CD8-positive, alpha-beta memory T cell (primary cell): Measurements from ENCODE around the gene HP. TPM values are rescaled to one million over a fixed set of nuclear protein-coding genes. Genes with fewer than 3 reads are reported as not detected.
A peak's percentile ranks its signal among the peaks of the same experiment; 100 is the strongest.
"Not testable (repeated sequence)": the region's sequence is repeated elsewhere in the genome, so short reads cannot be mapped to it uniquely, and the experiment has no call there.

Experiments used
- CTCF ChIA-PET: fragments of 350-600 bp; sonication (Branson Sonifier 250); formaldehyde crosslinking; loops from one replicate; lab custom pipeline; 2021; ENCODE audit warnings: antibody characterized with exemption; lab: Charles Lee
- POLR2A ChIA-PET: fragments of 350-600 bp; sonication (Branson Sonifier 250); formaldehyde crosslinking; loops from one replicate; lab custom pipeline; 2021; ENCODE audit warnings: antibody characterized with exemption; lab: Charles Lee
- DNase-seq, 5 donors: peaks; one replicate each; pipeline versions ENCODE4 v3.0.0 to v3.0.0-alpha.2; 2020 to 2022; ENCODE audit warnings: mixed read lengths in 1 of 5
- H3K27ac ChIP-seq: one replicate; pipeline ENCODE4 v1.7.0; 2013; ENCODE audit warnings: low read depth, mild to moderate bottlenecking, low read length, moderate library complexity
- H3K27me3 ChIP-seq: 2 replicates; pipeline ENCODE4 v1.7.0; 2013; ENCODE audit warnings: low read length, mild to moderate bottlenecking; ENCODE audit not compliant: insufficient read depth, poor library complexity, severe bottlenecking
- H3K36me3 ChIP-seq: 2 replicates; pipeline ENCODE4 v1.7.0; 2013; ENCODE audit warnings: mild to moderate bottlenecking, low read length, moderate library complexity; ENCODE audit not compliant: insufficient read depth
- H3K4me1 ChIP-seq: 2 replicates; pipeline ENCODE4 v1.7.0; 2013; ENCODE audit warnings: mild to moderate bottlenecking, low read length, moderate library complexity; ENCODE audit not compliant: insufficient read depth
- H3K4me3 ChIP-seq: 2 replicates; pipeline ENCODE4 v1.7.0; 2013; ENCODE audit warnings: mild to moderate bottlenecking, low read length
- H3K9me3 ChIP-seq: 2 replicates; pipeline ENCODE4 v1.7.0; 2013; ENCODE audit warnings: mild to moderate bottlenecking, low read length
- H3K27ac Mint-ChIP-seq, 8 donors: one replicate each; pipeline ENCODE4 v1.8.0; 2020 to 2021; ENCODE audit warnings: mixed read lengths in 8 of 8, mild to moderate bottlenecking in 6 of 8, inconsistent platforms in 3 of 8, moderate library complexity in 3 of 8
- H3K27me3 Mint-ChIP-seq, 2 donors: one replicate each; pipeline ENCODE4 v1.8.0; 2020 to 2021; ENCODE audit warnings: mixed read lengths in 2 of 2, mild to moderate bottlenecking in 1 of 2, moderate library complexity in 1 of 2
- H3K36me3 Mint-ChIP-seq, 3 donors: one replicate each; pipeline ENCODE4 v1.8.0; 2020 to 2021; ENCODE audit warnings: mixed read lengths in 3 of 3, inconsistent platforms in 1 of 3, mild to moderate bottlenecking in 1 of 3
- H3K4me1 Mint-ChIP-seq, 3 donors: one replicate each; pipeline ENCODE4 v1.8.0; 2020 to 2021; ENCODE audit warnings: mixed read lengths in 3 of 3, inconsistent platforms in 1 of 3, mild to moderate bottlenecking in 1 of 3
- H3K4me3 Mint-ChIP-seq, 7 donors: one replicate each; pipeline ENCODE4 v1.8.0; 2020 to 2021; ENCODE audit warnings: mixed read lengths in 7 of 7, mild to moderate bottlenecking in 6 of 7, moderate library complexity in 4 of 7, inconsistent platforms in 2 of 7
- H3K9me3 Mint-ChIP-seq, 5 donors: one replicate each; pipeline ENCODE4 v1.8.0; 2020 to 2022; ENCODE audit warnings: mixed read lengths in 5 of 5, mild to moderate bottlenecking in 3 of 5, moderate library complexity in 2 of 5, inconsistent platforms in 1 of 5
- polyA plus RNA-seq: library from polyadenylated mRNA; unstranded; fragments of 300-500 nt; fragmentation: Illumina TruSeq; gene quantifications from one replicate; pipeline ENCODE4 v1.2.3, GENCODE V29; 2021
- total RNA-seq, 2 experiments: library from RNA; stranded (reverse); gene quantifications; one replicate each; pipeline ENCODE4 v1.2.3, GENCODE V29; 2021

Gene HP
- total and polyA plus RNA-seq, 3 experiments from 2014 or later = not detected

GRCh38 chr16:72044825-72045359 is 9.4 kb upstream of the HP start:
- H3K27ac Mint-ChIP-seq = no peak overlapping the region
- no peak overlapping the region for H3K4me3 Mint-ChIP-seq
- H3K36me3 Mint-ChIP-seq = peaks cover 10 to 29% (median 25%) of the 10 kb centered on the region in 3 donors
- Histone ChIP-seq H3K36me3 (no peaks in the 10 kb centered on the region), H3K4me3 (no peak overlapping the region), H3K27me3 (no peaks in the 10 kb centered on the region), H3K27ac (no peak overlapping the region), H3K4me1 (no peaks in the 10 kb centered on the region), H3K9me3 (no peaks in the 10 kb centered on the region)
- peaks cover 8 to 14% (median 14%) of the 10 kb centered on the region in 5 donors for H3K9me3 Mint-ChIP-seq
- ChIA-PET POLR2A (no interaction called here), CTCF (no interaction called here)
- H3K4me1 Mint-ChIP-seq = no peaks in the 10 kb centered on the region
- H3K27me3 Mint-ChIP-seq = no peaks in the 10 kb centered on the region
- DNase-seq = no peak

GRCh38 chr16:72049110-72049509 is 5.2 kb upstream of the HP start:
- Mint-ChIP-seq H3K4me1 (no peaks in the 10 kb centered on the region), H3K27ac (no peak overlapping the region), H3K4me3 (no peak overlapping the region), H3K27me3 (no peaks in the 10 kb centered on the region), H3K36me3 (peaks cover 0 to 16% (median under 1%) of the 10 kb centered on the region in 3 donors), H3K9me3 (peaks cover 8 to 25% (median 19%) of the 10 kb centered on the region in 5 donors)
- Histone ChIP-seq H3K9me3 (no peaks in the 10 kb centered on the region), H3K36me3 (no peaks in the 10 kb centered on the region), H3K27me3 (no peaks in the 10 kb centered on the region), H3K4me3 (no peak overlapping the region), H3K4me1 (no peaks in the 10 kb centered on the region), H3K27ac (no peak overlapping the region)
- no peak for DNase-seq
- ChIA-PET CTCF (no interaction called here), POLR2A (no interaction called here)

- Histone ChIP-seq H3K4me1 (no peaks in the 10 kb centered on the region), H3K27ac (no peak overlapping the region), H3K27me3 (no peaks in the 10 kb centered on the region), H3K36me3 (no peaks in the 10 kb centered on the region), H3K4me3 (no peak overlapping the region), H3K9me3 (no peaks in the 10 kb centered on the region)
- H3K4me1 Mint-ChIP-seq = no peaks in the 10 kb centered on the region
- H3K27ac Mint-ChIP-seq = no peak overlapping the region
- peaks cover 0 to 16% (median 0%) of the 10 kb centered on the region in 3 donors for H3K36me3 Mint-ChIP-seq
- POLR2A ChIA-PET = no interaction called here
- DNase-seq = no peak
- peaks cover 8 to 25% (median 19%) of the 10 kb centered on the region in 5 donors for H3K9me3 Mint-ChIP-seq
- CTCF ChIA-PET = no interaction called here
- H3K4me3 Mint-ChIP-seq = no peak overlapping the region
- no peaks in the 10 kb centered on the region for H3K27me3 Mint-ChIP-seq
These were observed 3.4 kb upstream of the HP start for GRCh38 chr16:72050769-72051464.

- no peaks in the 10 kb centered on the region for H3K27me3 ChIP-seq
- Mint-ChIP-seq H3K9me3 (peaks cover 8 to 25% (median 19%) of the 10 kb centered on the region in 5 donors), H3K27me3 (no peaks in the 10 kb centered on the region), H3K27ac (no peak overlapping the region), H3K36me3 (peaks cover 0 to 16% (median 0%) of the 10 kb centered on the region in 3 donors), H3K4me3 (no peak overlapping the region), H3K4me1 (no peaks in the 10 kb centered on the region)
- CTCF ChIA-PET = no interaction called here
- H3K4me1 ChIP-seq = no peaks in the 10 kb centered on the region
- H3K36me3 ChIP-seq = no peaks in the 10 kb centered on the region
- no peak overlapping the region for H3K27ac ChIP-seq
- POLR2A ChIA-PET = no interaction called here
- no peak overlapping the region for H3K4me3 ChIP-seq
- H3K9me3 ChIP-seq = no peaks in the 10 kb centered on the region
- no peak for DNase-seq
These were observed 2.5 kb upstream of the HP start for GRCh38 chr16:72051818-72052217.

GRCh38 chr16:72055911-72056310 is 1.6 kb downstream of the HP start:
- Histone ChIP-seq H3K4me3 (no peak overlapping the region), H3K27me3 (no peaks in the 10 kb centered on the region), H3K9me3 (no peaks in the 10 kb centered on the region), H3K36me3 (no peaks in the 10 kb centered on the region), H3K27ac (no peak overlapping the region), H3K4me1 (no peaks in the 10 kb centered on the region)
- H3K27ac Mint-ChIP-seq = peak overlapping the region in 1 of 8 donors; percentile 26
- no peaks in the 10 kb centered on the region for H3K4me1 Mint-ChIP-seq
- no peak overlapping the region for H3K4me3 Mint-ChIP-seq
- no peaks in the 10 kb centered on the region for H3K36me3 Mint-ChIP-seq
- H3K27me3 Mint-ChIP-seq = no peaks in the 10 kb centered on the region
- peaks cover 0 to 2% (median 0%) of the 10 kb centered on the region in 5 donors for H3K9me3 Mint-ChIP-seq
- CTCF ChIA-PET = no interaction called here
- no peak for DNase-seq
- POLR2A ChIA-PET = no interaction called here

GRCh38 chr16:72057313-72057712 is 3.0 kb downstream of the HP start:
- H3K27ac ChIP-seq, H3K4me3 ChIP-seq, H3K4me3 Mint-ChIP-seq, POLR2A ChIA-PET, H3K4me1 Mint-ChIP-seq, H3K36me3 ChIP-seq, H3K27ac Mint-ChIP-seq, H3K4me1 ChIP-seq, H3K27me3 Mint-ChIP-seq, DNase-seq, H3K27me3 ChIP-seq, H3K9me3 ChIP-seq, H3K9me3 Mint-ChIP-seq, H3K36me3 Mint-ChIP-seq, CTCF ChIA-PET: not testable (repeated sequence)

- H3K4me1 Mint-ChIP-seq, POLR2A ChIA-PET, H3K27me3 ChIP-seq, DNase-seq, H3K27ac Mint-ChIP-seq, H3K36me3 ChIP-seq, H3K9me3 Mint-ChIP-seq, H3K4me3 ChIP-seq, H3K4me3 Mint-ChIP-seq, H3K27me3 Mint-ChIP-seq, CTCF ChIA-PET, H3K36me3 Mint-ChIP-seq, H3K9me3 ChIP-seq, H3K27ac ChIP-seq, H3K4me1 ChIP-seq: not testable (repeated sequence)
These were observed 4.8 kb downstream of the HP start for GRCh38 chr16:72059060-72059459.

- Mint-ChIP-seq H3K36me3 (peaks cover 4 to 7% (median 5%) of the 10 kb centered on the region in 3 donors), H3K27me3 (no peaks in the 10 kb centered on the region)
- no peaks in the 10 kb centered on the region for H3K9me3 ChIP-seq
These were observed 6.1 kb downstream of the HP start for GRCh38 chr16:72060405-72060804.

More at GRCh38 chr16:72060405-72060804, 6.1 kb downstream of the HP start:
- CTCF ChIA-PET = no interaction called here
- Histone ChIP-seq H3K27me3 (no peaks in the 10 kb centered on the region), H3K27ac (no peak overlapping the region), H3K36me3 (no peaks in the 10 kb centered on the region), H3K4me3 (no peak overlapping the region), H3K4me1 (no peaks in the 10 kb centered on the region)
- H3K9me3 Mint-ChIP-seq = no peaks in the 10 kb centered on the region
- no peak overlapping the region for H3K27ac Mint-ChIP-seq
- POLR2A ChIA-PET = no interaction called here
- H3K4me1 Mint-ChIP-seq = no peaks in the 10 kb centered on the region
- DNase-seq = no peak
- no peak overlapping the region for H3K4me3 Mint-ChIP-seq
